GM21786 (cell line): ENCODE data around the gene KIAA1614.

Source experiments
- ATAC-seq: cut with Tn5 transposase; IDR thresholded peaks from one replicate; pipeline ENCODE4 v1.9.1; 2021; ENCODE audit not compliant: unreplicated experiment

The KIAA1614 gene

GRCh38 chr1:180906511-180906910 lies 6.2 kb upstream of the KIAA1614 start:
- no peak for ATAC-seq

GRCh38 chr1:180907313-180908055 lies 5.2 kb upstream of the KIAA1614 start:
- no peak for ATAC-seq

GRCh38 chr1:180908074-180908765 lies 4.5 kb upstream of the KIAA1614 start:
- no peak for ATAC-seq

GRCh38 chr1:180909005-180909414 lies 3.7 kb upstream of the KIAA1614 start:
- ATAC-seq, result peak; percentile 35

GRCh38 chr1:180909462-180909976 lies 3.2 kb upstream of the KIAA1614 start:
- peak; percentile 45 for ATAC-seq

GRCh38 chr1:180911640-180912191 lies 981 bp upstream of the KIAA1614 start:
- ATAC-seq, result no peak

- no peak for ATAC-seq
Measured at GRCh38 chr1:180912211-180912800, 391 bp upstream of the KIAA1614 start.

GRCh38 chr1:180915426-180915965 lies 2.8 kb downstream of the KIAA1614 start:
- no peak for ATAC-seq

GRCh38 chr1:180916012-180916770 lies 3.5 kb downstream of the KIAA1614 start:
- no peak for ATAC-seq

GRCh38 chr1:180916771-180917170 lies 4.1 kb downstream of the KIAA1614 start:
- no peak for ATAC-seq

- no peak for ATAC-seq
Measured at GRCh38 chr1:180917306-180918065, 4.8 kb downstream of the KIAA1614 start.

GRCh38 chr1:180918519-180918918 lies 5.8 kb downstream of the KIAA1614 start:
- ATAC-seq, result no peak

GRCh38 chr1:180919183-180919700 lies 6.5 kb downstream of the KIAA1614 start:
- ATAC-seq, result no peak

- no peak for ATAC-seq
Measured at GRCh38 chr1:180920193-180920592, 7.5 kb downstream of the KIAA1614 start.

GRCh38 chr1:180920702-180921101 lies 8.0 kb downstream of the KIAA1614 start:
- ATAC-seq, result no peak

- no peak for ATAC-seq
Measured at GRCh38 chr1:180921386-180921785, 8.7 kb downstream of the KIAA1614 start.

- no peak for ATAC-seq
Measured at GRCh38 chr1:180921891-180922630, 9.4 kb downstream of the KIAA1614 start.

- no peak for ATAC-seq
Measured at GRCh38 chr1:180922631-180923015, 9.9 kb downstream of the KIAA1614 start.
